MM.1S (cell line): ENCODE results near the gene GTF2IRD2.
"Not testable (repeated sequence)": the region's sequence is repeated elsewhere in the genome, so short reads cannot be mapped to it uniquely, and the experiment has no call there.

Source experiments
- DNase-seq: peaks from one replicate; pipeline ENCODE4 v3.0.0-alpha.2; 2015
- H2AFZ ChIP-seq: fragments of 300-600 bp; sonication (generic); 2 replicates; pipeline ENCODE4 v1.6.0; 2016; ENCODE audit warnings: antibody characterized with exemption, low read length
- H3F3A ChIP-seq: fragments of 300-600 bp; sonication (generic); 2 replicates; pipeline ENCODE4 v1.6.1; 2016; ENCODE audit warnings: mild to moderate bottlenecking, antibody characterized with exemption, low read length, moderate library complexity, mixed read lengths; ENCODE audit not compliant: insufficient read depth
- H3K27ac ChIP-seq: fragments of 300-600 bp; sonication (generic); 2 replicates; pipeline ENCODE4 v1.5.1; 2016; ENCODE audit warnings: mild to moderate bottlenecking, low read length
- H3K27me3 ChIP-seq: fragments of 300-600 bp; sonication (generic); replicated peaks from 2 replicates; pipeline ENCODE4 v1.6.0; 2016; ENCODE audit warnings: low read length; ENCODE audit not compliant: insufficient read depth
- H3K36me3 ChIP-seq: fragments of 300-600 bp; sonication (generic); replicated peaks from 2 replicates; pipeline ENCODE4 v1.6.1; 2016; ENCODE audit warnings: mild to moderate bottlenecking, low read length, mixed read lengths; ENCODE audit not compliant: insufficient read depth
- H3K4me1 ChIP-seq: fragments of 300-600 bp; sonication (generic); 2 replicates; pipeline ENCODE4 v1.6.1; 2016; ENCODE audit warnings: low read length, mixed read lengths
- H3K4me2 ChIP-seq: fragments of 300-600 bp; sonication (generic); 2 replicates; pipeline ENCODE4 v1.6.0; 2016; ENCODE audit warnings: low read depth, low read length
- H3K4me3 ChIP-seq: fragments of 300-600 bp; sonication (generic); 2 replicates; pipeline ENCODE4 v1.5.1; 2016; ENCODE audit warnings: low read length, mixed read lengths
- H3K79me2 ChIP-seq: fragments of 300-600 bp; sonication (generic); 2 replicates; pipeline ENCODE4 v1.6.1; 2016; ENCODE audit warnings: mixed run types, low read length, mixed read lengths
- H3K9ac ChIP-seq: fragments of 300-600 bp; sonication (generic); 2 replicates; pipeline ENCODE4 v1.6.1; 2016; ENCODE audit warnings: low read length, mixed read lengths
- H3K9me2 ChIP-seq: fragments of 300-600 bp; sonication (generic); replicated peaks from 2 replicates; pipeline ENCODE4 v1.6.1; 2016; ENCODE audit warnings: mild to moderate bottlenecking, low read length, mixed read lengths; ENCODE audit not compliant: insufficient read depth
- H3K9me3 ChIP-seq: fragments of 300-600 bp; sonication (generic); replicated peaks from 2 replicates; pipeline ENCODE4 v1.6.1; 2016; ENCODE audit warnings: mild to moderate bottlenecking, low read length, mixed read lengths; ENCODE audit not compliant: insufficient read depth
- H4K20me1 ChIP-seq: fragments of 300-600 bp; sonication (generic); 2 replicates; pipeline ENCODE4 v1.6.1; 2016; ENCODE audit warnings: mild to moderate bottlenecking, low read length, moderate library complexity, mixed read lengths; ENCODE audit not compliant: insufficient read depth

Gene GTF2IRD2

GRCh38 chr7:74773760-74774750 lies 77.3 kb downstream of the GTF2IRD2 start, which contains the start of gene NCF1:
NCF1 (plus strand) TSS chr7:74774011; CDS start chr7:74774032, 21 bp downstream.
- H3K79me2 ChIP-seq, H3K4me1 ChIP-seq, H3K4me3 ChIP-seq, H3K9me2 ChIP-seq, H4K20me1 ChIP-seq, DNase-seq, H3K9ac ChIP-seq, H3K4me2 ChIP-seq, H3K9me3 ChIP-seq, H3K27me3 ChIP-seq, H3K27ac ChIP-seq, H3F3A ChIP-seq, H3K36me3 ChIP-seq, H2AFZ ChIP-seq: not testable (repeated sequence)

GRCh38 chr7:74772093-74772492 lies 79.3 kb downstream of the GTF2IRD2 start:
- not testable (repeated sequence) for H3K9ac ChIP-seq, H3K9me2 ChIP-seq, H2AFZ ChIP-seq

GRCh38 chr7:74770062-74770461 lies 81.3 kb downstream of the GTF2IRD2 start:
- H3K36me3 ChIP-seq, H3K9me3 ChIP-seq, H3F3A ChIP-seq, H3K9me2 ChIP-seq, H3K4me1 ChIP-seq, H3K27me3 ChIP-seq, H3K79me2 ChIP-seq, H2AFZ ChIP-seq, H3K4me2 ChIP-seq, H4K20me1 ChIP-seq, DNase-seq, H3K27ac ChIP-seq, H3K9ac ChIP-seq, H3K4me3 ChIP-seq: not testable (repeated sequence)

More at GRCh38 chr7:74772093-74772492, 79.3 kb downstream of the GTF2IRD2 start:
- H3K27me3 ChIP-seq, H3K4me1 ChIP-seq, H3K4me3 ChIP-seq, H3K36me3 ChIP-seq, H3K4me2 ChIP-seq, H3F3A ChIP-seq, H3K27ac ChIP-seq, H3K9me3 ChIP-seq, DNase-seq, H3K79me2 ChIP-seq, H4K20me1 ChIP-seq: not testable (repeated sequence)

- H3K79me2 ChIP-seq, DNase-seq, H4K20me1 ChIP-seq, H3K36me3 ChIP-seq, H3K9ac ChIP-seq, H3K4me2 ChIP-seq, H2AFZ ChIP-seq, H3K9me3 ChIP-seq, H3K27me3 ChIP-seq, H3K9me2 ChIP-seq, H3F3A ChIP-seq, H3K4me1 ChIP-seq, H3K4me3 ChIP-seq, H3K27ac ChIP-seq: not testable (repeated sequence)
Observed at GRCh38 chr7:74766991-74767390, 84.4 kb downstream of the GTF2IRD2 start.

DNA sequence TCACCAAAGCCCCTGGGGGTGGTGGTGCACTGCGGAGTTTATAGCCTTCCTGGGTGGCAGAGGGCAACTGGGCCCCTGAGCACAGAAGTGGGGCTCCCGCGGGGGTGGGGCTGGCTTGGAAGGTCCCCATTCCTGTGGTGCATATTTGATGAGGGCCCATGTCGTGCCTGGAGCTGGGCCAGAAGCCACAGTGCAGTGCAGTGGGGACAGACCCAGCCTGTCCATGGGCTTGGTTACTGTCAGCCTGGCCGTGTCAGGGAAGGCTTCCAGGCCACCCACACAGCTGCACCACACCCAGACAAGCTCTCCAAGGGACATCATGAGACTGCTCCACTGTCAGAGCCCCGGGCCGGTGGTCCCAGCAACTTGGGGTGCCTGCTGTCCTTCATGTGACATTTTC lies 84.9 kb downstream of the GTF2IRD2 start:
- not testable (repeated sequence) for DNase-seq, H3K9ac ChIP-seq

DNA sequence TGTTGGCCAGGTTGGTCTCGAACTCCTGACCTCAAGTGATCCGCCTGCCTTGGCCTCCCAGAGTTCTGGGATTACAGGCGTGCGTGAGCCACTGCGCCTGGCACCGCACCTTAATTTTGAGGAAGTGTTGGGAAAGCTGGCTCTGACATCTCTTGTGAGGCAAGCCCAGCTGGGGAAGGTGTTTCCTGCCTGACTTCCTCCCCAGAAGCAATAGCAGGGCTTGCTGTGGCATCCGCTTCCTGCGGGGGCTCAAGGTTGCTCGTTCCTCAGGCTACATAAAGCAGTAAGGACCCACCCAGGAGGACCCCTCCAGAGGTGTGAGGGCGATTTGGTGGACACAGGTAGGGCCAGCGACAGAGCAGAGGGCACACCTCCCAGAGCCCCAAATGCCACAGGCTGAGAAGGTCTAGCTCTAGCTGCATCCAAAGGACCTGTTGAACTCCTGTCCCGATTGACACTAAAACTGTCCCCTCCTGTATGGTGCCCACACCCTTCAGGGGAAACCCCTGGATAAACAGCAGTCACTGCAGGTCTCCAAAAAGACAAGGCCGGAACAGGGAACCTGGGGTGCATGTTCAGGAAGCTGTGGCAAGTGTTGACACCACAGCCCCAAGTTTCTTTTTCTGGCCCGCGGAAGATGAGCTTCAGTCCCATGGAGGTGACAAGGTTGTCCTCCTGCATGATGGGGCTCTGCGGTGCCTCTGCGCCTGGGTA lies 86.0 kb downstream of the GTF2IRD2 start:
- H3K9me2 ChIP-seq, H3K4me3 ChIP-seq, H3F3A ChIP-seq, H3K79me2 ChIP-seq, H3K4me2 ChIP-seq, DNase-seq, H3K9ac ChIP-seq, H4K20me1 ChIP-seq, H3K9me3 ChIP-seq, H3K36me3 ChIP-seq, H3K27me3 ChIP-seq, H3K27ac ChIP-seq, H2AFZ ChIP-seq, H3K4me1 ChIP-seq: not testable (repeated sequence)

More for the DNA sequence above, 84.9 kb downstream of the GTF2IRD2 start:
- H3K79me2 ChIP-seq, H3K36me3 ChIP-seq, H3K9me3 ChIP-seq, H2AFZ ChIP-seq, H4K20me1 ChIP-seq, H3K4me3 ChIP-seq, H3K27ac ChIP-seq, H3F3A ChIP-seq, H3K4me2 ChIP-seq, H3K4me1 ChIP-seq, H3K9me2 ChIP-seq, H3K27me3 ChIP-seq: not testable (repeated sequence)

GRCh38 chr7:74758982-74759381 lies 92.4 kb downstream of the GTF2IRD2 start:
- H3K4me2 ChIP-seq, H3K4me1 ChIP-seq: not testable (repeated sequence)

More at GRCh38 chr7:74758982-74759381, 92.4 kb downstream of the GTF2IRD2 start:
- not testable (repeated sequence) for H4K20me1 ChIP-seq, H3F3A ChIP-seq, H3K27me3 ChIP-seq, H3K79me2 ChIP-seq, H3K9me3 ChIP-seq, H3K27ac ChIP-seq, H2AFZ ChIP-seq, H3K9me2 ChIP-seq, H3K9ac ChIP-seq, H3K4me3 ChIP-seq, DNase-seq, H3K36me3 ChIP-seq
